H1 (cell line): Measurements from ENCODE around the gene ACMSD. TPM values are rescaled to one million over a fixed set of nuclear protein-coding genes. Genes with fewer than 3 reads are reported as not detected.

Experiments used
- CHD7 ChIP-seq: fragments of 300-600 bp; sonication (generic); IDR thresholded peaks from 2 replicates; pipeline ENCODE4 v1.7.1; 2012; ENCODE audit warnings: low read length, moderate library complexity, mild to moderate bottlenecking, inconsistent platforms; ENCODE audit not compliant: insufficient replicate concordance
- KDM5A ChIP-seq: fragments of 200-600 bp; IDR thresholded peaks from 2 replicates; pipeline ENCODE4 v1.7.1; 2012; ENCODE audit warnings: mild to moderate bottlenecking, low read length, inconsistent platforms, mixed read lengths
- polyA plus RNA-seq, 7 experiments: library from polyadenylated mRNA; depleted of rRNA in 3 of 7; stranded (reverse) in 5 of 7; unstranded in 2 of 7; fragments of >200 nt in 5 of 7; fragments of 200-250 nt in 2 of 7; gene quantifications; 1 replicate in 5 of 7; 2 replicates in 1 of 7; 4 replicates in 1 of 7; pipeline versions ENCODE4 v1.2.1 to v1.2.3, GENCODE V29; 2011 to 2013; ENCODE audit warnings: missing spikeins in 2 of 7, mixed read lengths in 2 of 7
- total RNA-seq: library from RNA; stranded (reverse); fragmentation: NEBNext Ultra II Directional; extraction: Animal tissue kit (Norgen Biotek cat#: 25700); gene quantifications from 2 replicates; pipeline ENCODE4 v1.2.1, GENCODE V29; 2021

The ACMSD gene
- total and polyA plus RNA-seq, 2 of the 8 experiments (the other 6 are each of a cell fraction or from before 2014, with no cell fraction given), result not detected

GRCh38 chr2:134790487-134790886 is 47.9 kb upstream of the ACMSD start (continued):
- TF ChIP-seq CHD7 (no peak), KDM5A (no peak)
